H1 (cell line): ENCODE measurements around the gene OTOP3. TPM values are rescaled to one million over a fixed set of nuclear protein-coding genes. Genes with fewer than 3 reads are reported as not detected.
A peak's percentile ranks its signal among the peaks of the same experiment; 100 is the strongest.
"Not testable (repeated sequence)": the region's sequence is repeated elsewhere in the genome, so short reads cannot be mapped to it uniquely, and the experiment has no call there.

Experiments
- CTCF ChIA-PET: fragments of 300-600 bp; sonication (Branson Sonifier 250); formaldehyde crosslinking; loops from one replicate; lab custom pipeline; 2021; ENCODE audit not compliant: partially characterized antibody; lab: Charles Lee
- POLR2A ChIA-PET: fragments of 300-600 bp; sonication (Branson Sonifier 250); formaldehyde crosslinking; loops from one replicate; lab custom pipeline; 2021; ENCODE audit warnings: inconsistent platforms; ENCODE audit not compliant: partially characterized antibody; lab: Charles Lee
- DNase-seq, 2 experiments: peaks; one replicate each; pipeline versions ENCODE4 v3.0.0 to v3.0.0-alpha.2; 2010 to 2022; ENCODE audit warnings: low spot score in 2 of 2, low read depth in 1 of 2, mixed read lengths in 1 of 2
- FAIRE-seq: peaks from 2 replicates; lab custom pipeline; 2011; peaks lifted over from hg19 to GRCh38; lab: Jason Lieb, UNC
- H2AFZ ChIP-seq: 2 replicates; pipeline ENCODE4 v1.8.1; 2012; ENCODE audit warnings: low read length, inconsistent platforms
- H2AK5ac ChIP-seq: 2 replicates; pipeline ENCODE4 v1.6.1; 2013; ENCODE audit warnings: low read depth, low read length
- H2BK120ac ChIP-seq: replicated peaks from 2 replicates; pipeline ENCODE3; 2013; ENCODE audit warnings: low read depth, low read length, inconsistent platforms
- H2BK12ac ChIP-seq: 2 replicates; pipeline ENCODE4 v1.6.1; 2013; ENCODE audit warnings: low read depth, low read length
- H2BK15ac ChIP-seq: 2 replicates; pipeline ENCODE4 v1.6.1; 2013; ENCODE audit warnings: low read length
- H2BK20ac ChIP-seq: 2 replicates; pipeline ENCODE4 v1.6.1; 2013; ENCODE audit warnings: low read length
- H2BK5ac ChIP-seq: 2 replicates; pipeline ENCODE4 v1.6.1; 2013; ENCODE audit warnings: low read depth, low read length
- H3K14ac ChIP-seq: 2 replicates; pipeline ENCODE4 v1.6.1; 2013; ENCODE audit warnings: inconsistent platforms; ENCODE audit not compliant: insufficient read length
- H3K18ac ChIP-seq: 2 replicates; pipeline ENCODE4 v1.6.1; 2013; ENCODE audit warnings: low read length; ENCODE audit errors: extremely low read depth
- H3K23ac ChIP-seq: 2 replicates; pipeline ENCODE4 v1.6.1; 2013; ENCODE audit warnings: inconsistent platforms; ENCODE audit not compliant: insufficient read length
- H3K23me2 ChIP-seq: 2 replicates; pipeline ENCODE4 v1.6.1; 2013; ENCODE audit warnings: low read depth, low read length
- H3K27ac ChIP-seq: 2 replicates; pipeline ENCODE4 v1.6.1; 2011; ENCODE audit warnings: low read depth, low read length, inconsistent platforms
- H3K27me3 ChIP-seq, 4 experiments: replicated peaks in 1 of 4; 1 replicate in 1 of 4; 2 replicates in 3 of 4; pipeline versions ENCODE4 v1.6.1 to v1.8.1; 2011 to 2013; ENCODE audit warnings: low read length in 3 of 4, mild to moderate bottlenecking in 3 of 4, inconsistent platforms in 2 of 4, mixed read lengths in 2 of 4, moderate library complexity in 1 of 4; ENCODE audit not compliant: control insufficient read depth in 3 of 4, insufficient read depth in 3 of 4; ENCODE audit errors: extremely low read depth in 1 of 4
- H3K36me3 ChIP-seq, 4 experiments: 2 replicates each; pipeline versions ENCODE4 v1.6.1 to v1.8.1; 2011 to 2013; ENCODE audit warnings: mild to moderate bottlenecking in 4 of 4, low read length in 3 of 4, moderate library complexity in 2 of 4, control low read depth in 1 of 4, inconsistent platforms in 1 of 4; ENCODE audit not compliant: insufficient read depth in 4 of 4, control insufficient read depth in 2 of 4
- H3K4ac ChIP-seq: replicated peaks from 2 replicates; pipeline ENCODE3; 2013; ENCODE audit warnings: low read length, low read depth, mixed read lengths, inconsistent platforms; ENCODE audit not compliant: insufficient read length
- H3K4me1 ChIP-seq, 4 experiments: replicated peaks in 1 of 4; 1 replicate in 1 of 4; 2 replicates in 3 of 4; pipeline versions ENCODE4 v1.6.1 to v1.8.1; 2011 to 2013; ENCODE audit warnings: low read length in 3 of 4, inconsistent platforms in 2 of 4, mixed read lengths in 1 of 4; ENCODE audit not compliant: insufficient read depth in 4 of 4, control insufficient read depth in 3 of 4
- H3K4me2 ChIP-seq, 2 experiments: 2 replicates each; pipeline versions ENCODE4 v1.6.1 to v1.8.1; 2011 to 2013; ENCODE audit warnings: low read depth in 2 of 2, low read length in 2 of 2, control low read depth in 1 of 2, inconsistent platforms in 1 of 2, mild to moderate bottlenecking in 1 of 2; ENCODE audit not compliant: insufficient read depth in 1 of 2
- H3K4me3 ChIP-seq, 4 experiments: fragments of 200-600, 300-600 bp in 1 of 4; sonication (generic), shearing (Covaris generic), sonication (Bioruptor Twin) in 1 of 4; 2 replicates each; pipeline versions ENCODE4 v1.5.1 to v1.8.1; 2011 to 2016; ENCODE audit warnings: low read length in 4 of 4, low read depth in 3 of 4, control low read depth in 2 of 4, inconsistent platforms in 2 of 4, mild to moderate bottlenecking in 2 of 4, mixed read lengths in 1 of 4, moderate library complexity in 1 of 4; ENCODE audit not compliant: insufficient read depth in 2 of 4; ENCODE audit errors: extremely low read depth in 1 of 4
- H3K56ac ChIP-seq: replicated peaks from 2 replicates; pipeline ENCODE3; 2013; ENCODE audit warnings: low read depth, mild to moderate bottlenecking, mixed read lengths, low read length, inconsistent platforms; ENCODE audit not compliant: insufficient read length
- H3K79me1 ChIP-seq: 2 replicates; pipeline ENCODE4 v1.6.1; 2013; ENCODE audit warnings: low read depth, low read length, control low read depth
- H3K79me2 ChIP-seq, 2 experiments: 2 replicates each; pipeline versions ENCODE4 v1.6.1 to v1.8.1; 2012 to 2013; ENCODE audit warnings: low read length in 2 of 2, mild to moderate bottlenecking in 2 of 2, inconsistent platforms in 1 of 2; ENCODE audit not compliant: insufficient read depth in 2 of 2, control insufficient read depth in 1 of 2
- H3K9ac ChIP-seq, 4 experiments: replicated peaks in 1 of 4; 1 replicate in 1 of 4; 2 replicates in 3 of 4; pipeline versions ENCODE4 v1.6.1 to v1.8.1; 2011 to 2013; ENCODE audit warnings: low read depth in 3 of 4, low read length in 3 of 4, control low read depth in 2 of 4, mild to moderate bottlenecking in 2 of 4, moderate library complexity in 2 of 4, inconsistent platforms in 1 of 4; ENCODE audit errors: extremely low read depth in 1 of 4
- H3K9me3 ChIP-seq, 2 experiments: 2 replicates each; pipeline versions ENCODE4 v1.6.1 to v1.8.1; 2012 to 2013; ENCODE audit warnings: mild to moderate bottlenecking in 2 of 2, moderate library complexity in 2 of 2, control low read depth in 1 of 2, inconsistent platforms in 1 of 2, low read depth in 1 of 2, low read length in 1 of 2, mixed read lengths in 1 of 2; ENCODE audit not compliant: insufficient read depth in 2 of 2
- H4K20me1 ChIP-seq, 2 experiments: replicated peaks in 1 of 2; 2 replicates each; pipeline versions ENCODE3 to v1.8.1; 2011 to 2013; ENCODE audit warnings: inconsistent platforms in 2 of 2, low read length in 2 of 2, mild to moderate bottlenecking in 1 of 2; ENCODE audit not compliant: insufficient read depth in 2 of 2, control insufficient read depth in 1 of 2
- H4K5ac ChIP-seq: 2 replicates; pipeline ENCODE4 v1.6.1; 2013; ENCODE audit warnings: low read length, low read depth, mixed read lengths, inconsistent platforms; ENCODE audit not compliant: insufficient read length
- H4K8ac ChIP-seq: 2 replicates; pipeline ENCODE4 v1.8.0; 2013; ENCODE audit warnings: mild to moderate bottlenecking, moderate library complexity, low read length, inconsistent platforms; ENCODE audit not compliant: insufficient read depth; ENCODE audit errors: extremely low read depth
- H4K91ac ChIP-seq: replicated peaks from 2 replicates; pipeline ENCODE3; 2013; ENCODE audit warnings: low read length, mixed read lengths, inconsistent platforms; ENCODE audit not compliant: insufficient read length
- CTCF ChIP-seq, 3 experiments: IDR thresholded peaks; 1 replicate in 2 of 3; 2 replicates in 1 of 3; pipeline versions ENCODE4 v1.5.1 to v1.6.1; 2011; ENCODE audit warnings: low read length in 3 of 3, mild to moderate bottlenecking in 3 of 3, inconsistent platforms in 2 of 3, low read depth in 1 of 3, moderate library complexity in 1 of 3; ENCODE audit not compliant: insufficient read depth in 1 of 3; ENCODE audit errors: control extremely low read depth in 1 of 3
- EGR1 ChIP-seq: IDR thresholded peaks from 2 replicates; pipeline ENCODE4 v1.6.1; 2011; ENCODE audit warnings: low read depth, low read length, borderline replicate concordance
- FOSL1 ChIP-seq: IDR thresholded peaks from 2 replicates; pipeline ENCODE4 v1.6.1; 2011; ENCODE audit warnings: mild to moderate bottlenecking, low read depth, low read length, moderate library complexity; ENCODE audit not compliant: insufficient read depth
- MAX ChIP-seq: IDR thresholded peaks from 2 replicates; pipeline ENCODE4 v1.6.1; 2012; ENCODE audit warnings: inconsistent platforms
- SP1 ChIP-seq: IDR thresholded peaks from 2 replicates; pipeline ENCODE4 v1.6.1; 2011; ENCODE audit warnings: low read depth, low read length
- WGBS, 2 experiments: shearing (Covaris generic) in 1 of 2; methylation state at CpG; one replicate each; pipeline versions ENCODE4 v1.1.6 to v1.1.7; 2013 to 2015; ENCODE audit warnings: low lambda C conversion rate in 2 of 2, mixed read lengths in 2 of 2, inconsistent platforms in 1 of 2, low coverage in 1 of 2, missing lambda C conversion rate in 1 of 2; ENCODE audit not compliant: insufficient replicate concordance in 2 of 2, insufficient coverage in 1 of 2, insufficient read length in 1 of 2; ENCODE audit errors: extremely low coverage in 1 of 2, missing lambda C conversion rate in 1 of 2; 5-methylcytosine and 5-hydroxymethylcytosine counted together
- polyA plus RNA-seq, 7 experiments: library from polyadenylated mRNA; depleted of rRNA in 3 of 7; stranded (reverse) in 5 of 7; unstranded in 2 of 7; fragments of >200 nt in 5 of 7; fragments of 200-250 nt in 2 of 7; gene quantifications; 1 replicate in 5 of 7; 2 replicates in 1 of 7; 4 replicates in 1 of 7; pipeline versions ENCODE4 v1.2.1 to v1.2.3, GENCODE V29; 2011 to 2013; ENCODE audit warnings: missing spikeins in 2 of 7, mixed read lengths in 2 of 7
- total RNA-seq: library from RNA; stranded (reverse); fragmentation: NEBNext Ultra II Directional; extraction: Animal tissue kit (Norgen Biotek cat#: 25700); gene quantifications from 2 replicates; pipeline ENCODE4 v1.2.1, GENCODE V29; 2021

OTOP3 gene
- total and polyA plus RNA-seq, 2 of the 8 experiments (the other 6 are each of a cell fraction or from before 2014, with no cell fraction given), result 0.05 TPM; not detected in 1

DNA sequence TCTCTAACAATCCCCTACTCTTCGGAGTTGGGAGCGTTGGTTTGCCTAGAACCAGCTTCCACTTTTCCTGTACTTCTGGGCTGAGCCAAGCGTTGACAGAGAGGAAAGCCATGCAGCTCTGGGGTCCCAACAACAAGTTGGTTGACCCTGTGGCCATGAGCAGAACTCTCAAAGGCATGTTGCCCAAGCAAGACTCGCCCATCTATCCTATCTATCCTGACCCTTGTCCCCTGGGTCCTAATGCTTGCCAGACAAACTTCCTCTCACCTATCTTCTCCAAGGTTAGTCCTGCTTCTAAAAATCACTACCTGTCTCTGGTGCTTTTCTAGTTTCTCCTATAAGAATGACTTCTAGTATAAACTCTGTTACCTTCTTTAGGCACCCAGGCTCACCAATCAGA lies 26.6 kb upstream of the OTOP3 start:
- ChIA-PET POLR2A (interaction anchor here (0.8 to 1.3 kb wide), 4 partner anchors 8 to 36 kb away, joined by 3 to 4 read pairs (median 3); partner anchors contain the start of genes FDXR and OTOP2), CTCF (interaction anchor here (0.6 to 49.9 kb wide), 4 partner anchors 21 to 86 kb away, joined by 3 to 1072 read pairs (median 4); no protein-coding TSS in a partner anchor)
- not testable (repeated sequence) for H3K27ac ChIP-seq, H3K9me3 ChIP-seq, H3K79me1 ChIP-seq, H2BK5ac ChIP-seq, DNase-seq, H2AK5ac ChIP-seq, H3K23me2 ChIP-seq, H3K79me2 ChIP-seq, H3K27me3 ChIP-seq, H3K14ac ChIP-seq, H3K36me3 ChIP-seq, H3K9ac ChIP-seq, H4K5ac ChIP-seq, H3K18ac ChIP-seq, H4K20me1 ChIP-seq, H2BK12ac ChIP-seq, H4K91ac ChIP-seq, H3K56ac ChIP-seq, H2BK15ac ChIP-seq, H3K23ac ChIP-seq, H3K4ac ChIP-seq, H2BK120ac ChIP-seq
- peak overlapping the region; percentile 44; the same call in 1 of the 2 replicates for H2BK20ac ChIP-seq
- H3K4me2 ChIP-seq, result peak overlapping the region in 1 of 2 experiments; percentile 68; a peak in 2 of 4 replicates
- peak; percentile 39 for FAIRE-seq
- H3K4me1 ChIP-seq, result peaks cover 5 to 16% (median 12%) of the 10 kb centered on the region in 4 experiments
- 51% methylated on average over 4 of the region's 4 CpGs; no CpG with 5 or more reads in 1 of the 2 experiments for WGBS, 2 experiments
- peak overlapping the region; percentile 49; the same call in 1 of the 2 replicates for H2AFZ ChIP-seq
- TF ChIP-seq SP1, result 0 out of 2 replicates have a peak, but pooled peaks have one; percentile 33
- TF ChIP-seq MAX, result 0 out of 2 replicates have a peak, but pooled peaks have one; percentile 26
- peak; percentile 88 for TF ChIP-seq FOSL1
- TF ChIP-seq CTCF (IDR thresholded peaks at IDR 0.05; ENCODE audit: control extremely low read depth in 1 of 3, insufficient read depth in 1 of 3, low read depth in 1 of 3, low read length in 3 of 3), result peak in 1 of 3 experiments; percentile 3; a peak in 1 of 4 replicates
- TF ChIP-seq EGR1, result 0 out of 2 replicates have a peak, but pooled peaks have one; percentile 47
- H4K8ac ChIP-seq, result peak overlapping the region; percentile 79; the same call in 1 of the 2 replicates
- H3K4me3 ChIP-seq, result peak overlapping the region in 1 of 4 experiments; percentile 12; a peak in 1 of 8 replicates
